Activated CD8-positive, alpha-beta memory T cell treated with anti-CD3 and anti-CD28 coated beads, Interleukin-2, amount 50 U/mL, for 1 hour (primary cell): Measurements from ENCODE around the gene OSBPL5.
A peak's percentile ranks its signal among the peaks of the same experiment; 100 is the strongest.
"Not testable (repeated sequence)": the region's sequence is repeated elsewhere in the genome, so short reads cannot be mapped to it uniquely, and the experiment has no call there.

ENCODE experiments used
- DNase-seq: peaks from one replicate; pipeline ENCODE4 v3.0.0-alpha.2; 2020; ENCODE audit errors: extremely low read depth

The OSBPL5 gene

DNA sequence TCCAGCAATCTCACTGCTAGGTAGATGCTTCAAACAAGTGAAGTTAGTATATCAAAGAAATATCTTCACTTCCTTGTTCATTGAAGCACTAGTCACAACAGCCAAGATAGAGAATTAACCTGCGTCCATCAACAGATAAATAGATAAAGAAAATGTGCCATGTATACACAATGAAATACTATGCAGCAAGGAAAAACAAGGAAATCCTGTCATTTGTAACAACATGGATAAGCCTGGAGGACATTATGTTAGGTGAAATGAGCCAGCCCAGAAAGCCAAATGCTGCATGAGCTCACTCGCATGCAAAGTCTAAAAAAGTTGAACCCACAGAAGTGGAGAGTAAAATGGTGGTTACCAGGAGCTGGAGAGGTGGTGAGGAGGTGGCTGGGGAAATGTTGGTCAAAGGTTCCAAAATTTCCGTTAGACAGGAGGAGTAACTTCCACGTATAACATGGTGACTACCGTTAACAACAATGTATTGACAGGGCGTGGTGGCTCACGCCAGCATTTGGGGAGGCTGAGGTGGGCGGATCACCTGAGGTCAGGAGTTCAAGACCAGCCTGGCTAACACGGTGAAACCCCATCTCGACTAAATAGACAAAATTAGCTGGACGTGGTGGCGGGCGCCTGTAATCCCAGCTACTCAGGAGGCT is 84.3 kb downstream of the OSBPL5 start:
- DNase-seq, result no peak

DNA sequence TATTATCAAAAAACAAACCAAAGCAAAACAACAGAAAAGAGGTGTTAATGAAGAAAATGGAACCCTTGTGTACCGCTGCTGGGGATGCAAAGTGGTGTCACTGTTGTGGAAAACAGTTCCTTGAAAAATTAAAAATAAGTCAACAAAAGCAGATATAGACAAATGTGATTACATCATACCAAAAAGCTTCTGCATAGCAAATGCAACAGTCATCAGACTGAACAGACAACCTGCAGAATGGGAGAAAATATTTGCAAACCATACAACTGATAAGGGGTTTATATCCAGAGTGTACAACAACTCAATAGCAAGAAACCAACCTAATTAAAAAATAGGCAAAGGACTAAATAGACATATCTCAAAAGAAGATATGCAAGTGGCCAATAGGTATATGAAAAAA is 85.0 kb downstream of the OSBPL5 start:
- DNase-seq, result no peak

DNA sequence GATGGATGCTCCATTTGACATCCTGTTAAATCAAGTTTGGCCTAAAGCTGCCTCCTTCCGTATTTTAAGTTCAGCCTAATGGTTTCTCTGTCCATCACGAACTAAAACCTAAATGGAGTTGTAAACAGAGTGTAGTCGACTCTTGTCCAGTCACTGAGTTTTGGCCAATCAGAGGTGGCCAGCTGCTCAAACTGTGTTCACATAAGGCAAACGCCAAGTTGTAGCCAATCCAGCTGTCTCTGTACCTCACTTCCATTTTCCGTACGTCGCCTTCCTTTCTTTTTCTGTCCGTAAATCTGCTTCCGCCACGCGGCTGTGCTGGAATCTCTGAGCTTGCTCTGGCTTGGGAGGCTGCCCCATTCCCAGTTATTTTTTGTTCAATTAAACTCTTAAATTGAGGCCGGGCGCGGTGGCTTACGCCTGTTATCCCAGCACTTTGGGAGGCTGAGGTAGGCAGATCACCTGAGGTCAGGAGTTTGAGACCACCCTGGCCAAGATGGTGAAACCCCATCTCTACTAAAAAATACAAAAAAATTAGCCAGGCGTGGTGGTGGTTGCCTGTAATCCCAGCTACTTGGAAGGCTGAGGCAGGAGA is 87.2 kb downstream of the OSBPL5 start:
- DNase-seq, result no peak

DNA sequence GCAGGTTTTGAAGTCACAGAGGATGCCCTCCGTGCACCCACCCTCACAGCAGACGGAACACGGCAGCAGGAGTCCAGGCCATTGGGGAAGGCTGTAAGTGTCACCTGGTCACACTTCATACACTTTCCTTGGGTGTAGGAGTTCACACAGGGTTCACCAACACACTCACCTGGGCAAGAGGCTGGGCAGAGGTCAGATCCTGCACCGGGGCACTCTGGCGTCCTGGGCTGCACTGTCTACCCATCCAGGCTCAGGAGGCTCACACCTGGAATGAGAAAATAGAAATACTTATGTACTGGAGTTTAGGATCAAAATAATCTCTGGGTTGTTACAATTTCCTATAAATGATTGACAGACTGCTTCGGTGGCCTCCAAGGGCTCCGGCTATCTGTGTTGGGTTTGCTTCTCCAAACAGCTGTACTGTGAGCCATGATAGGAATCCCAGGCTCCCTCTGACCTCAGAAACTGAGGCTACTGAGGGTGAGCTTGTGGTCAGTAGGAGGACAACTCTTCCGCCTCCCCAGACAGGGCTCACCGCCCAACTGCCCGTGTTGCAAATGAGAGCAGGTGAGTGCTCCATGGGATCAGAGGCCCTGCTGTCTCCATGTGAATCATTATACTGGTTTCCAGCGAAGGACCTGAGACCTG is 87.8 kb downstream of the OSBPL5 start:
- DNase-seq, result no peak

DNA sequence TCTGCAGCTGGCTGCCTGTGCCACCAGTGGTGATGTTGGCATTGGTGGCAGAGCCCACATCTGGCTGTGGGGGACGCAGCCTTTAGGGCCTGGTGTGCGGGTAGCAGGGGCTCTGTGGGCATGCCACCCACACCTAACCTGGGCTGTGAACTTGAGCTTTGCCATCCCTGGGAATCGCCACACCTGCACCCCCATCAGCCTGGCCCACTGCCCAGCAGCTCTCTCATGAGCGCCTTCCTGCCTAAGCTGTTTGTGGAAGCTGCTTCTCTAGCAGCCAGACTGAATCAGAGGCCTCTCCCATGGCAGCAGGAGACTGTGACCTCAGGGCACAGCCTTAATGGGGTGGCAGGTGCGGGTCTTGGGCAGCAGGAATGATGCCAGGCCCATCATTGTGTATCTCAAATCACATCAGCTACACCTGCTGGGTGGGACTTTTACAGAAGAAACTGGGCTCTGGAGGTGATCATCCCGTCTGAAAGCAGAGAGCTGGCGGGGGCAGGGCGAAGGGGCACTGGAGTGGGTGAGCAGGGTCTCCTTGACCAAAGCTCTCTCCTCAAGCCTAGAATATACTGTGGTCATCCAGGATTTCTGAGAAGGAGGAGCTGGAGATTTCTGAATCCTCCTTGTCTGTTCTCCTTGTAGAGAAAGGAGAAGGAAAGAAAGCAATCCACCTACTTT is 90.1 kb downstream of the OSBPL5 start:
- no peak for DNase-seq

DNA sequence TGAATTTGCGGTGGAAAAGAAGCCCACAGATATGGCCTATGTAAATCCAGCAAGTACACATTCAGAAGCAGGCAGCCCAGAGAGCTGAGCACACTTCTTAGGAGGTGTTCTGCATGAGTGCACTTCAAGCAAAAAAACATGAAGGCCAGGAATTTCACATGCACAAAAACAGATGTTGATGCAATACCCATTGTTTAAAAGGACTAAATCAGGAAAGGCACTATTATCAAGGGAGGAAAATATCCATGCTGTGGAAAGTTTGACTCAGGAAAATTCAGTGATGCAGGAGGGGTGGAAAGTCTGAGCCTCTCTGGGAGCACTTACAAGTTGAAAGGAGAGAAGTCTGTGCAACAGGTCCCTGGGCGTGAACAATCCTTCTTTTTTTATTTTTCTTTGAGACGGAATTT is 92.1 kb downstream of the OSBPL5 start:
- DNase-seq, result no peak

DNA sequence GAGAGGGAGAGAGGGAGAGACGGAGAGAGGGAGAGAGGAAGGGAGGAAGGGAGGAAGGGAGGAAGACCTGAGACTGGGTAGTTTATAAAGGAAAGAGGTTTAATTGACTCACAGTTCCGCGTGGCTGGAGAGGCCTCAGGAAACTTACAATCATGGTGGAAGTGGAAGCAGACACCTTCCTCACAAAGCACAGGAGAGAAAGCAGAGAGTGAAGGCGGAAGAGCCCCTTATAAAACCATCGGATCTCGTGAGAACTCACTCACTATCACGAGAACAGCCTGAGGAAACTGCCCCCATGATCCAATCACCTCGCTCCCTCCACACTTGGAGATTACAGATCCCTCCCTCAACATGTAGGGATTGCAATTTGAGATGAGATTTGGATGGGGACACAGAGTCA is 95.7 kb downstream of the OSBPL5 start:
- no peak for DNase-seq

DNA sequence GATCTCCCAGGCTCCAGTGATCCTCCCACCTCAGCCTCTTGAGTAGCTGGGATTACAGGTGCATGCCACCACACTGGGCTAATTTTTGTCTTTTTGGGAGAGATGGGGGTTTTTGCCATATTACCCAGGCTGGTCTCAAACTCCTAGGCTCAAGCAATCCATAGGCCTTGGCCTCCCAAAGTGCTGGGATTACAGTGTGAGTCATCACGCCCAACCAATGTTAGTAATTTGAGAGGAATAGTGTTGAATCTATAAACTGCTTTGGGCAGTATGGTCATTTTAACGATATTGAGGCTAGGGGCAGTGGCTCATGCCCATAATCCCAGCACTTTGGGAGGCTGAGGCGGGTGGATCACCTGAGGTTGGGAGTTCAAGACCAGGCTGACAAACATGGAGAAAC is 98.8 kb downstream of the OSBPL5 start:
- DNase-seq, result not testable (repeated sequence)

DNA sequence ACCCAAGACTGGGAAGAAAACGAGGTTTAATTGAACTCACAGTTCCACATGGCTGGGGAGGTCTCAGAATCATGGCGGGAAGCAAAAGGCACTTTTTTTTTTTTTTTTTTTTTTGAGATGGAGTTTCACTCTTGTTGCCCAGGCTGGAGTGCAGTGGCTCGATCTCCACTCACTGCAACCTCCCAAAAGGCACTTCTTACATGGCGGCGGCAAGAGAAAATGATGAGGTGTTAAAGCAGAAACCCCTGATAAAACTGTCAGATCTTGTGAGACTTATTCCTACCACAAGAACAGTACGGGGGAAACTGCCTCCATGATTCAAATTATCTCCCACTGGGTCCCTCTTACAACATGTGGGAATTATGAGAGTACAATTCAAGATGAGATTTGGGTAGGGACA is 100.4 kb downstream of the OSBPL5 start:
- not testable (repeated sequence) for DNase-seq

DNA sequence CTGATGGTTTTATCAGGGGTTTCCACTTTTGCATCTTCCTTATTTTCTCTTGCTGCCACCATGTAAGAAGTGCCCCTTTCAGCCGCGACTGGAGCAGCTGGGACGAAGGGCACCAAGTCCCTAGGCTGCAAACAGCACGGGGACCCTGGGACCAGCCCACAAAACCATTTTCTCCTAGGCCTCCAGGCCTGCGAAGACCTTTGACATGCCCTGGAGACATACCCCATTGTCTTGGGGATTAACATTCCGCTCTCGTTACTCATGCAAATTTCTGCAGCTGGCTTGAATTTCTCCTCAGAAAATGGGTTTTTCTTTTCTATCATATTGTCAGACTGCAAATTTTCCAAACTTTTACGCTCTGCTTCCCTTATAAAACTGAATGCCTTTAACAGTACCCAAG is 101.2 kb downstream of the OSBPL5 start:
- DNase-seq, result not testable (repeated sequence)

DNA sequence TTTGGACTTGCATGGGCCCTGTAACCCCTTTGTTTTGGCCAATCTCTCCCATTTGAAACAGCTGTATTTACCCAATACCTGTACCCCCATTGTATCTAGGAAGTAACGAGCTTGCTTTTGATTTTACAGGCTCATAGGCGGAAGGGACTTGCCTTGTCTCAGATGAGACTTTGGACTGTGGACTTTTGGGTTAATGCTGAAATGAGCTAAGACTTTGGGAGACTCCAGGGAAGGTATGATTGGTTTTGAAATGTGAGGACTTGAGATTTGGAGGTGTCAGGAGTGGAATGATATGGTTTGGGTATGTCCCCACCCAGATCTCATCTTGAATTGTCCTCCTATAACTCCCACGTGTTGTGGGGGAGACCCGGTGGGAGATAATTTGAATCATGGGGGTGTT is 101.7 kb downstream of the OSBPL5 start:
- DNase-seq, result not testable (repeated sequence)

DNA sequence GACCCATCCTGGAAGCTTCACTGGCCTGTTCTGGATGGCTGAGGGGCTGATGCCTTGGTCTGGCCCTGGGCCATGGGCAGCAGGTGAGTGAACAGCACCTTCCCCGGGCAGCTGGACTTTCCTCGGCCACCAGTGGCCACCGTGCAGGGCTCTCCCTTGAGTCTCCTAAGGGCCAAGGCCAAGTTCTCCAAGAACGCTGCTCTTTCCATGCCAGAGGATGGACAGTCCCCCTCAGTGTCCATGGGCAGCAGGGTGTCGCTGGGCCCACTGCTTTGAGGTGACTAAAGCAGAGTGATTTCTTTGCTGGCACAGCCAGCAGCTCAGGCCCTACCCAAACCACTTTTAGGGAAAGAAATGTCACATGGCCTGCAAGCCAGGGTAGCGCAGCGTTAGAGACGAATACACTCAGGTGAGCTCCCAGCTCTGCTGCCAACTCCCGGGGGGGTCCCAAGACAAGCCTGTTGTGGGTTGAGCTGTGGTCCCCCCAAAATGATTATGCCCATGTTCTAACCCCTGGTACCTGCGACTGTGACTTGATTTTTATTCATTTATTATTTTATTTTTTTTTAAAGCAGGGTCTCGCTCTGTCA is 104.6 kb downstream of the OSBPL5 start:
- DNase-seq, result no peak

DNA sequence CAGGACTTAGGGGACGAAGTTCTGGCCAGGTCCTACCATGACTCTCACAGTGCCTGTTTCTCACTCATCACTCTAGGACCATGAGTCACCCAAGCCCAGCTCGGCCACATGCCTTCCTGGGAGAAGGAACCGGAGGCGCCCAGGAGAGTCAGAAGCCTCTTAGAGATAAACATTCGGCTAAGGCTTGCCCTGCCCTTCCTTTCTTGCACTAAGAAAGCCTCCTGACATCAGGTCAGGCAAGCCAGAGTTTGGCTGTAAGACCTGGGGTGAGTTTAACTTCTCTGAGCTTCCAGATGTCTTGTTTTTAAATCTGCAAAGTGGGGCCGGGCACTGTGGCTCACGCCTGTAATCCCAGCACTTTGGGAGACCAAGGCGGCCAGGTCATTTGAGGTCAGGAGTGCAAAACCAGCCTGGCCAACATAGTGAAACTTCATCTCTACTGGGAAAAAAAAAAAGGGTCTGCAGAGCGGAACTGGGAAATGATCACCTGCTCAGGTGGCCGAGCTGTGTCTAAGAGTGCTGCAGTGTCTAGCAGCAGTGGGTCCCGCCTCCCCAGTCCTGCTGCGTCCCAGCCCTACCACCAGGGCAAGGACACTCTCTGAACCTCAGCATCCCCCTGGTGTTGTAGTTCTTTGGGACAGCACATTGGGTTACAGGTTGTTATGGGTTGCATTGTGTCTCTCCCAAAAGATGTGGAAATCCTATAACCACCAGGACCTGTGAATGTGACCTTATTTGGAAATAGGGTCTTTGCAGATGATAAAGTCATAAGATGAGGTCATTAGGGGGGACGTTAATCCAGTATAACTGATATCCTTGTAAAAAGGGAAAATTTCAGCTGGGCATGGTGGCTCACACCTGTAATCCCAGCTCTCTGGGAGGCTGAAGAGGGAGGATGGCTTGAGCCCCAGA is 106.1 kb downstream of the OSBPL5 start:
- DNase-seq, result no peak

DNA sequence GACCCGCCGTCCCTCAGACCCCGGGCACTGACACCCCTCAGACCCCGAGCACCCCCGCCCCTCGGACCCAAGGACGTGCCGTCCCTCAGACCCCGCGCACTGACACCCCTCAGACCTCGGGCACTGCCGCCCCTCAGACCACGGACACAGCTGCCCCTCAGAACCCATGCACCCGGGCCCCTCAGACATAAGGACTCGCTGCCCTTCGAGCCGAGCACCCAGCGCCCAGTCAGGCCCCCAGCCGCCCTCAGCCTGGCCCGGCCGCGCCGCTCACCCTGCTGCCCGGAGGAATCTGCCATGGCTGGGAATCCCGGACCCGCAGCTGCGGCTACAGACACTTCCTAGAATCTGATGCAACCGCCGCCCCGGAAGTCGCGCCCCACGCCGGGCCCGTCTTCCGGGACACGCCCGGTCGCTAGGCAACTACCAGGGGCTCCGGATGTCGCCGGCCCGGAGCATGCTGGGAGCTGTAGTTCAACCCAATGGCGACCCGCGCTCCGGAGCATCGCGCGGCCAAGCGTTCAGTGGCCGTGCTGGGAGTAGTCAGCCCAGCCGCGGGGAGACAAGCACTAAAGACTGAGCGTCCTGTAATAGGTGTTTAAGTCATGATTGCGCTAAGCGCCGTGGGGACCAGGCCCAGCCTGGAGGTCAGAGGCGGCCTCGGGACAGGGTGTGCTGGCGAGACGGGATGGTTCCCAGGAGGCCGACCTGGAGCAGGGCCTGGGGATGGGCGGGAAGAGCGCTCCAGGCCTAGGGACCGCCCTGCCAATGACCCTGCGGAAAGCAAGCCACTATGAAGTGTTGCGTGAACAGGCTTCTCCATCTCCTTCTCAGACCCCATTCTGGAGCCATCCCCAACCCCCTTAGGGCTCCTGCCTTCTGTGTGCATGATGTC is 107.8 kb downstream of the OSBPL5 start, which contains the start of gene CARS1:
Gene CARS1 (minus strand): TSS at position 355 of the 895 bp plus-strand sequence. CDS start 56 bp downstream, at position 299.
- peak; percentile 65 for DNase-seq

DNA sequence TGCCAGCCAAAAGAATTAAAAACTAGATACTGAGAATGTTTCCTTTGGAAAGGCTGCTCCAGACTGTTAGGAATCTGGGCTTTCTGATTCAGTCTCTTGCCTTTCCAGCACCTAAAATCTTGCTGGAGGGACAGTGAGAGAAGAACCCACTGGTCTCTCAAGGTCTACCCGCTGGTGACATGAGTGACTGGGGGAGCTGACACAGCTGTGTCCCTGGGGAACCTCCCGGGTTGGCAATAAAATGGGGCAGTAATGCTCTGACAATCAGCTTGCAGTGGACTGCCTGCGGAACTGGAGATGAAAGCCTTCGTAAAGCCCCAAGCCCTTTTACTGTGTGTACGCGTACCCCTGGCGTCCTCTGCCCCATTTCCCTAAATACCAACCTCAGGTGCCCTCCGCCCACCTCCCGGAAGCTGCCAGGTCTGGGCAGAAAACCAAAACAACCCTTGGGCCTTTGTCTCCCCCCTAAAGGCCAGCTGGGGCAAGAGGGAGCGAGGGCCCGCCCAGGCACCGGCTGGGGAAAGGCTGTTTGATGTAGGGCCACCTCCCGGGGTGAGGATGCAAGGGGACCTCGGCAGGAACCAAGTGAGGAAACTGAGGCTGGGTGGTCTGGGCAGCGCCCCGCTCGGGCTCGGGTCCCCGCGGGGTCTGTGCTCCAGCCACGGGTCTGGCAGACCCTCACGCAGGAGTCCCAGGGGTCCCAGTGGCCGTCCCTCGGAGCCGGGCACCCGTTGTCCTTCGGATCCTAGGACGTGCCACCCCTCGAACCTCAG is 108.6 kb downstream of the OSBPL5 start:
- DNase-seq, result no peak

DNA sequence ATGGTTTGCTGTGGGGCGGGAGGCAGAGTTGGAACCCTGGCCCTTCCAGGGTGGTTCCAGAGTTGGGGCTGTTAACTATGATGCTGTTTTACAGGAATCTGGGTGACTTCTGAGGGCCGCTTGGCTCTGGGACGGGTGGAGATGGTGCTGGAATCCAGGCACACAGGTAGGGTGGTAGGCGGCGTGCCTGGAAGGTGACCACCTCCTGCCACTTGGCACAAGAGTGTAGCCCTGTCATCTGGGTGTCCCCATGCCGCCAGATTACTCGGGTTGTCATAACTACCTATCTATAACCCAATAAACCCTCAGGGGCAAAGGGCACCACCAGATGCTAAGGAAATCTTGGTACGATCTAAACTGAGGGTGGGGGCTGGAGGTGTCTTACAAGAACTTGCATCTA is 109.2 kb downstream of the OSBPL5 start:
- DNase-seq, result no peak

DNA sequence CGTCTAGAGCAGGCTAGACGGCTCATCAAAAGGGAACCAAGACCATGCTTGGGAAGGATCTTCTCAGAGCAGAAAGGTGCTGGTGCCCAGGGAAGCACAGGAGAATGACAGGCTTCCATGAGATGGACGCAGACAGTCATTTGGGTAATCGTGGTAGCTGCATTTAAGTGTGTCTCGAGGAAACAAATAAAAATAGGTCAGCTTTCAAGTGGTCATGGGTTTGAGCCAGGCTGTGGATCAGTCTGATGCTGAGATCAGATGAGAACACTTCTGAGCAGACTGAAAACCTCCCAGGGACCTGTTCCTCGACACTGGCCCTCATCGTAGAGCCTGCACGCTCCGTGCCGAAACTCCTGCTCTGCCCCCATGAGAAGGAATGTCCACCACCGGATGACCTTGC is 112.5 kb downstream of the OSBPL5 start:
- DNase-seq, result no peak

DNA sequence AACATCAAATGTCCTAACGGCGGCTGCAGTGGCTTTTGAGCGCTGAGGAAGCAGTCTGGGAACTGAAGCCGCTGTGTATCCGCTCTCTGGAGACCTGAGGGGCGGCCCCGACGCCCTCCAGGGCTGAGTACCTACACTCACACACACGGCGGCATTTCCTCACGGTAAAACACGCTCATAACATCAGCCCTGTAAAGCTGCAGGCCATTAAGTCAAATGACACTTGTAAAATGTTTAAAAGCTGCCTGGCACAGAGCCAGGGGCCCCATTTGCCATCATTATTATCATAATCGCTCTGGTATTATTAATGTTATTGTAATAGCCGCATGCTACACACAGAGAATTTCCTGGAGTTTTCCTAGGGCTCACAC is 113.0 kb downstream of the OSBPL5 start:
- no peak for DNase-seq
